Activated CD4-positive, alpha-beta T cell treated with anti-CD3 and anti-CD28 coated beads for 36 hours (primary cell): ENCODE results near the gene MSX1. TPM values are rescaled to one million over a fixed set of nuclear protein-coding genes. Genes with fewer than 3 reads are reported as not detected.

ENCODE experiments used
- ATAC-seq: fragments of 200-7000 bp; cut with Tn5 transposase; one replicate; pipeline ENCODE4 v1.10.0; 2021; ENCODE audit warnings: mild to moderate bottlenecking, moderate library complexity
- CTCF ChIA-PET: fragments of 350-600 bp; sonication (Branson Sonifier 250); formaldehyde crosslinking; loops from one replicate; lab custom pipeline; 2021; ENCODE audit warnings: antibody characterized with exemption; lab: Charles Lee
- POLR2A ChIA-PET: fragments of 350-600 bp; sonication (Branson Sonifier 250); formaldehyde crosslinking; loops from one replicate; lab custom pipeline; 2021; ENCODE audit warnings: antibody characterized with exemption, inconsistent platforms; lab: Charles Lee
- DNase-seq: peaks from one replicate; pipeline ENCODE4 v3.0.0-alpha.2; 2020
- H3K27ac Mint-ChIP-seq: one replicate; pipeline ENCODE4 v1.8.0; 2021; ENCODE audit warnings: mixed read lengths
- H3K27me3 Mint-ChIP-seq: one replicate; pipeline ENCODE4 v1.8.0; 2021; ENCODE audit warnings: mixed read lengths
- H3K36me3 Mint-ChIP-seq: one replicate; pipeline ENCODE4 v1.8.0; 2021; ENCODE audit warnings: low read depth, mixed read lengths
- H3K4me1 Mint-ChIP-seq: one replicate; pipeline ENCODE4 v1.8.0; 2021; ENCODE audit warnings: mixed read lengths
- H3K4me3 Mint-ChIP-seq: one replicate; pipeline ENCODE4 v1.8.0; 2021; ENCODE audit warnings: mild to moderate bottlenecking, moderate library complexity, mixed read lengths
- H3K9me3 Mint-ChIP-seq: one replicate; pipeline ENCODE4 v1.8.0; 2021; ENCODE audit warnings: low read depth, mixed read lengths
- intact Hi-C, 2 experiments: fragments of 100-400 bp; cut with DNase I in 1 of 2; cut with micrococcal nuclease in 1 of 2; formaldehyde crosslinking; loops; one replicate each; pipeline versions ENCODE4 v1.14.2 to v1.15.1; 2022 to 2024; cut with DNase I, micrococcal nuclease
- total RNA-seq, 2 experiments: library from RNA; stranded (reverse); gene quantifications; one replicate each; pipeline ENCODE4 v1.2.3, GENCODE V29; 2021

Gene MSX1
- total RNA-seq, 2 experiments from 2014 or later: 0.09 TPM; not detected in 1

DNA sequence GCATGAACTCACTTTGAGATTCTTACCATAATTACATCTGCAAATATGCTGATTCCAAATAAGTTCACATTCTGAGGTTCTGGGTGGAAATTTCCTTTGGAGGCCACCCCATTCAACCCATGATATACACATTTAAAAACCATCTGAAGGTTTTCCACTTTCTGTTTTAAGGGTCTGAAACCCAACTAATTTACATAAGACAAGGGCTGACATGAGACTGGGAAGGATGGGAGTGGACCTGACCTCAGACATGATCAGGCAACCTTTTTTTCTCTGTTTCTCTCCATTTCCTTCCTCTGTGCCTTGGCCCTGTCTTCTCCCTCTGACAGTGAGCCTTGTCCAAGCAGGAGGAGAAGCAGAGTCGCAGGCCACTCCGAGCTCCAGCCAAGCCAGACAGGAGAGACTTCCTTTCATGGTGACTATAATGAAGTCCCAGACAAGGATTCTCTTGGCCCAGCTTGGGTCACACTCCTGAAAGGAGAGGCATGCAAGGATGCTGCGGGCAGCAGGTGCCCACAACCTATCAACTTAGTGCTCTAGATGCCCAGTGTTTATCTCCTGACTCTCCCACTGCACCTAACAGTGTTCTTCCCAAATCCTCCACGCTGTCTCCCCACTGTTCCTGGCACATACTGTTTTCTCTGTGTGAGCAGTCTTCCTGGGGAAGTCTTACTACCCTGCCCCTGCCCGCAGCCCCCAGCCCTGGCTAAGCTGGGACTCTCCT lies 39.9 kb downstream of the MSX1 start:
- ATAC-seq: no peak
- no peak for DNase-seq
- intact Hi-C loops: no loop called here
- H3K4me3 Mint-ChIP-seq: no peak overlapping the region
- peaks cover 17% of the 10 kb centered on the region for H3K27me3 Mint-ChIP-seq
- ChIA-PET POLR2A (interaction anchor here (0.7 kb wide), 1 partner anchor 149 kb away, joined by 3 read pairs; no protein-coding TSS in a partner anchor), CTCF (interaction anchor here (0.6 to 1.0 kb wide), 2 partner anchors 20 to 66 kb away, joined by 3 read pairs; no protein-coding TSS in a partner anchor)
- H3K36me3 Mint-ChIP-seq: no peaks in the 10 kb centered on the region
- no peaks in the 10 kb centered on the region for H3K4me1 Mint-ChIP-seq
- H3K9me3 Mint-ChIP-seq: no peaks in the 10 kb centered on the region
- H3K27ac Mint-ChIP-seq: no peak overlapping the region

DNA sequence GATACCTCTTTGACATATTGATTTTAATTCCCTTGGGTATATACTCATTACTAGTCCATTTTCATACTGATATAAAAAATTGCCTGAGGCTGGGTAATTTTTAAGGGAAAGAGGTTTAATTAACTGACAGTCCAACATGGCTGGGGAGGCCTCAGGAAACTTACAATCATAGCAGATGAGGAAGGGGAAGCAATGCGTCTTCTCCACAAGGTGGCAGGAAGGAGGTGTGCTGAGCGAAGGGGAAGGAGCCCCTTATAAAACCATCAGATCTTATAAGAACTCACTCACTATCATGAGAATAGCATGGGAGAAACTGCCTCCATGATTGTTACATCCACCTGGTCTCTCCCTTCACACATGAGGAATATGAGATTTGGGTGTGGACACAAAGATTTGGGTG lies 42.4 kb downstream of the MSX1 start:
- H3K27me3 Mint-ChIP-seq: peaks cover 25% of the 10 kb centered on the region
- no peak for DNase-seq
- no peaks in the 10 kb centered on the region for H3K36me3 Mint-ChIP-seq
- CTCF ChIA-PET: no interaction called here
- POLR2A ChIA-PET: no interaction called here
- no peaks in the 10 kb centered on the region for H3K9me3 Mint-ChIP-seq
- intact Hi-C loops: no loop called here
- H3K27ac Mint-ChIP-seq: no peak overlapping the region
- no peak for ATAC-seq
- no peaks in the 10 kb centered on the region for H3K4me1 Mint-ChIP-seq
- H3K4me3 Mint-ChIP-seq: no peak overlapping the region

DNA sequence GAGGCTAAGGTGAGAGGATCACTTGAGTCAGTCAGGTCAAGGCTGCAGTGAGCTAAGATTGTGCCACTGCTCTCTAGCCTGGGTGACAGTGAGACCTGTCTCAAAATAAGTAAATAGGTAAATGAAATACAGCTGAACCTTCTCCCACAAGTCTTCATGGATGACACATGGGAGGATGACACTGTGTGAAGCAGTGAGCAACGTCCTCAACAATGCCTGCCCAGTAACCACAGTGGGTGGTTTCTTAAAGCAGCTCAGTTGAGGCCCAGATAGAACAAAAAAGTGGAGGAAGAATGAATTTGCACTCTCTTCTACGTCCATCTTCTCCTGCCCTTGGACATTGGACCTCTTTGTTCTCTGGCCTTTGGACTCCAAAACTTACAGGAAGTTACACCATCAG lies 52.7 kb downstream of the MSX1 start:
- H3K9me3 Mint-ChIP-seq: no peaks in the 10 kb centered on the region
- no peaks in the 10 kb centered on the region for H3K36me3 Mint-ChIP-seq
- no peak overlapping the region for H3K27ac Mint-ChIP-seq
- H3K27me3 Mint-ChIP-seq: peaks cover 12% of the 10 kb centered on the region
- DNase-seq (no peak), ATAC-seq (peak; percentile 9)
- ChIA-PET POLR2A (no interaction called here), CTCF (no interaction called here)
- intact Hi-C loops: no loop called here
- no peaks in the 10 kb centered on the region for H3K4me1 Mint-ChIP-seq
- no peak overlapping the region for H3K4me3 Mint-ChIP-seq

DNA sequence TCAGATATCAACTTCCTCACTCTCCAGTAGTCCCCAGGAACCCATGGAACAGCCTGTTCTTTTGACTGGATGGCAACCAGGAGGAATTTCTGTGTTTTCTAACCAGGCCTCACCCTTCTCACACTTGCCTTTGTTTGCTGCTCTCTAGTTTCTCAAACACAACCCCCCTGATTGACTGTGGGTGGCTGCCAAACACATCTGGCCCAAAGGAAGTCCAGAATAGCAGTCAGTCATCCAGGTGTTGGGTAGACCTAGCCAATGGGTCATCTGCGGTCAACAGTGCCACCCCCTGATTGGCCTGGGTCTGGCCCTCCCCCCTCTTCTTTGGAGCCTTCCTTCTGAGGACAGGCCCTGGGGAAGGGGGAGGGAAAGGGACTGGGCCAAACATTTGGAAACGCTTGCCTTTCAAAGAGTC lies 53.7 kb downstream of the MSX1 start:
- CTCF ChIA-PET: no interaction called here
- H3K9me3 Mint-ChIP-seq: no peaks in the 10 kb centered on the region
- intact Hi-C loops: no loop called here
- peaks cover 7% of the 10 kb centered on the region for H3K27me3 Mint-ChIP-seq
- POLR2A ChIA-PET: no interaction called here
- DNase-seq: no peak
- H3K27ac Mint-ChIP-seq: no peak overlapping the region
- no peaks in the 10 kb centered on the region for H3K4me1 Mint-ChIP-seq
- H3K36me3 Mint-ChIP-seq: no peaks in the 10 kb centered on the region
- no peak overlapping the region for H3K4me3 Mint-ChIP-seq
- no peak for ATAC-seq

Other genes with a start within 250 kb of the MSX1 start
- gene CYTL1, start 159.8 kb downstream of the MSX1 start, total RNA-seq: not detected
- gene STK32B, start 191.8 kb downstream of the MSX1 start, total RNA-seq: not detected